HG02588 (cell line): Measurements from ENCODE around the gene PLPPR5.

Experiments used
- ATAC-seq: cut with Tn5 transposase; IDR thresholded peaks from one replicate; pipeline ENCODE4 v1.9.1; 2021; ENCODE audit warnings: mild to moderate bottlenecking, moderate library complexity; ENCODE audit not compliant: unreplicated experiment

PLPPR5 gene

GRCh38 chr1:98860329-98860728 is 144.3 kb downstream of the PLPPR5 start:
- ATAC-seq: no peak

GRCh38 chr1:98854137-98854536 is 150.5 kb downstream of the PLPPR5 start:
- ATAC-seq: no peak

- ATAC-seq: no peak
Observed at GRCh38 chr1:98849969-98850636, 154.6 kb downstream of the PLPPR5 start.

- ATAC-seq: no peak
Observed at GRCh38 chr1:98842241-98842640, 162.4 kb downstream of the PLPPR5 start.
